BE2C (cell line): ENCODE results near the gene TAF1D.
"Not testable (repeated sequence)": the region's sequence is repeated elsewhere in the genome, so short reads cannot be mapped to it uniquely, and the experiment has no call there.

ENCODE experiments used
- DNase-seq: peaks from one replicate; pipeline ENCODE4 v3.0.0-alpha.2; 2020
- H3K27me3 ChIP-seq: fragments of 250-450 bp; sonication (Bioruptor Pico); 2 replicates; pipeline ENCODE4 v1.5.1; 2020; ENCODE audit warnings: mild to moderate bottlenecking
- H3K36me3 ChIP-seq: fragments of 250-450 bp; sonication (Bioruptor Pico); 2 replicates; pipeline ENCODE4 v1.5.1; 2020; ENCODE audit warnings: mild to moderate bottlenecking
- H3K4me1 ChIP-seq: fragments of 250-450 bp; sonication (Bioruptor Pico); 2 replicates; pipeline ENCODE4 v1.5.1; 2020
- H3K4me3 ChIP-seq: 2 replicates; pipeline ENCODE4 v1.5.1; 2011; ENCODE audit warnings: low read depth, low read length
- H3K9me3 ChIP-seq: fragments of 250-450 bp; sonication (Bioruptor Pico); 2 replicates; pipeline ENCODE4 v1.5.1; 2020
- TF ChIP-seq, protein P1 (sequence below): IDR thresholded peaks from 2 replicates; pipeline ENCODE4 v1.5.1; 2012; ENCODE audit warnings: mild to moderate bottlenecking, low read depth, low read length

TAF1D gene

DNA sequence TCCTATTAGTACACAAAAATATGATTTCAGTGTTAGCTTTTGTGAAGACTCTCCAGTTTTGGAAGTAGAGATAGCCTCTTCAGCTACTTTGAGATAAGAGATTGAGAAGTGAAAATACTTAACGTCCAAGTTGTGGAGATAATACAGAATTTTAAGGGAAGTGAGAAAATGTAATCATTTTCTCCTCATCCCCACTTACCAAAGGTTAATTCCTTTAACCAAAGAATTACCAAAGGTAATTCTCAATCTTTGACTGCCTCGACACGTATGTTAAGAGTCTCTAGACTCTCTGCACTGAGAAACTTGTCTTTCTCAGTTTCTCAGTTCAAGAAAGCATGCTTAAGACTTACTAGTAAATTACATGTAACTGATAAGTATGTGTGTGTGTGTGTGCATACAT, 15.5 kb upstream of the TAF1D start:
- Histone ChIP-seq H3K27me3 (no peaks in the 10 kb centered on the region), H3K36me3 (peaks cover 11% of the 10 kb centered on the region), H3K4me3 (no peak overlapping the region), H3K4me1 (no peaks in the 10 kb centered on the region), H3K9me3 (no peaks in the 10 kb centered on the region)
- TF ChIP-seq, protein P1, sequence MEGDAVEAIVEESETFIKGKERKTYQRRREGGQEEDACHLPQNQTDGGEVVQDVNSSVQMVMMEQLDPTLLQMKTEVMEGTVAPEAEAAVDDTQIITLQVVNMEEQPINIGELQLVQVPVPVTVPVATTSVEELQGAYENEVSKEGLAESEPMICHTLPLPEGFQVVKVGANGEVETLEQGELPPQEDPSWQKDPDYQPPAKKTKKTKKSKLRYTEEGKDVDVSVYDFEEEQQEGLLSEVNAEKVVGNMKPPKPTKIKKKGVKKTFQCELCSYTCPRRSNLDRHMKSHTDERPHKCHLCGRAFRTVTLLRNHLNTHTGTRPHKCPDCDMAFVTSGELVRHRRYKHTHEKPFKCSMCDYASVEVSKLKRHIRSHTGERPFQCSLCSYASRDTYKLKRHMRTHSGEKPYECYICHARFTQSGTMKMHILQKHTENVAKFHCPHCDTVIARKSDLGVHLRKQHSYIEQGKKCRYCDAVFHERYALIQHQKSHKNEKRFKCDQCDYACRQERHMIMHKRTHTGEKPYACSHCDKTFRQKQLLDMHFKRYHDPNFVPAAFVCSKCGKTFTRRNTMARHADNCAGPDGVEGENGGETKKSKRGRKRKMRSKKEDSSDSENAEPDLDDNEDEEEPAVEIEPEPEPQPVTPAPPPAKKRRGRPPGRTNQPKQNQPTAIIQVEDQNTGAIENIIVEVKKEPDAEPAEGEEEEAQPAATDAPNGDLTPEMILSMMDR = no peak
- no peak for DNase-seq

DNA sequence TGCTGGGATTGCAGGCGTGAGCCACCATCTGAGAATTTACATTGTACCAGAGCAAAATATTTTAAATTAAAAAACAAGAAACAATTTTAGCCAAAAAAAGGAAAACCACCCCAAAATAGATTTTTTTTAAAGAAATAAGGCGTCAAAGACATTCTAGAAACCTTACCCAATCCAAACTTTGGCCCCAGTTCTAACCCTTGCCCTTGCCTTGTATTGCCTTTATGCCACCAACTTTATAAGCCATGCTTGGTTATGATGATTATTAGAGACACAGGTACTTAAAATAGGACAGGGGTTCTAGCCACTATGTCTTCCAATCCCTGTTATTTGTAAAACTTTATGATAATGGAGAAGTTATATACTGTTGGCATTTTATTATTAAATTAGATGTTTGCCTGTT, 11.9 kb upstream of the TAF1D start:
- Histone ChIP-seq H3K4me1 (no peaks in the 10 kb centered on the region), H3K27me3 (no peaks in the 10 kb centered on the region), H3K36me3 (peaks cover 3% of the 10 kb centered on the region), H3K9me3 (no peaks in the 10 kb centered on the region), H3K4me3 (no peak overlapping the region)
- DNase-seq = no peak
- TF ChIP-seq, protein P1 = no peak

DNA sequence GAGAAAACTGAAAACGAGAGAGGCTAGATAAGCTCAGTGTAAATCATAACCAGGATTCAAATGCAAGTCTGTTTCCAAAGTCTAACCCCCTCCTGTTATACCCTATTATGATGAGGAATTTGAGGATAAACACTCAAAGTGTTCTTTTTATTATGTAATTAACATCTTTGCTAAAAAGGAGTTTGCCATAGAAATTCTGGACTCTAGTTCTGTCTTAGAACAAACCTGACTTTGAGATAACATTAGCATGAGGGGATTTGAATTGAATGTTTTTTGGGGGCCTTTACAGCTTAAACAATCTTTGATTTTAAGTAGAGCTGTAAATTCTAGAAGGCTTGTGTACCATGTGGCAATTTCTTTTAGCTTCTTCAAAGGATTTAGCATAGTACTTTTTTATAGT, 9.7 kb upstream of the TAF1D start:
- H3K9me3 ChIP-seq = no peaks in the 10 kb centered on the region
- DNase-seq = no peak
- no peak overlapping the region for H3K4me3 ChIP-seq
- TF ChIP-seq, protein P1 = no peak
- peaks cover 3% of the 10 kb centered on the region; the same call in 1 of the 2 replicates for H3K36me3 ChIP-seq
- H3K27me3 ChIP-seq = no peaks in the 10 kb centered on the region
- no peaks in the 10 kb centered on the region for H3K4me1 ChIP-seq

DNA sequence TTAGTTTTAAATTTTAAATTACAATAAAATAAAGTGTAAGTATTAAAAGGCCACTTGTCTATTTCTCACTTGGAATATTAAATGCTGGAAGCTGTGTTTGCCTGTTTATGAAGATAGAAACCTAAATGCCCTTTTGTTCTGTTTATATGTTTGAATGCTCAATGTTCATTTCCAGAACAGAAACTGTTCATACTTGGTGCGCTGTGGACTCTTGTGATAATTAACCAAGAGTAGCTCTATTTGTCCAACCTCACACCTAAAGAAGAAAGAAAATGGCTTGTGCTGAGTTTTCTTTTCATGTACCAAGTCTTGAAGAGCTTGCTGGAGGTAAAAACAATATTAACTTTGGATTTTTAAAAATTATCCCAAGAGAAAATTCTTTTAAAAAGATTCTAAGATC, 5.8 kb upstream of the TAF1D start:
- Histone ChIP-seq H3K27me3 (no peaks in the 10 kb centered on the region), H3K4me1 (no peaks in the 10 kb centered on the region), H3K4me3 (no peak overlapping the region), H3K36me3 (no peaks in the 10 kb centered on the region), H3K9me3 (no peaks in the 10 kb centered on the region)
- TF ChIP-seq, protein P1 = no peak
- no peak for DNase-seq

DNA sequence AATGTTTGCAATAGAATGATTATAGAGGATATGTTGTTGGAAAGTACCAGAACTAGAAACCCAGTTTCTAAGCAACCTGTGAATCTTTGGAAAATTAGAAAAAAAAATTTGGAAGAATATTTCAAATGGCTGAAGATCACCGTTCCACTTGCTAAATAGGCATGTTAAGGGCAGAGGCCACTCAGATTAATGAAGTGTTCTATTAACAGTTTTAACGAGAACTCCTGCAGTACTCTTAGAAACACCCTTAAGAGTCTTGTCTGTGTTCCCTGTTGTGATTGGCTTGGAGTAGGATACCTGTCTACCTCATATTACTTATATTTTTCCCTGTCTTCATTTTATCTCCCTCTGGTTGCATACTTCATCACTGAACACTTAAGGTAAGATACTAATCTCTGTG, 4.8 kb upstream of the TAF1D start:
- Histone ChIP-seq H3K4me3 (no peak overlapping the region), H3K9me3 (no peaks in the 10 kb centered on the region), H3K27me3 (no peaks in the 10 kb centered on the region), H3K4me1 (no peaks in the 10 kb centered on the region), H3K36me3 (peaks cover under 1% of the 10 kb centered on the region)
- no peak for DNase-seq
- TF ChIP-seq, protein P1 = no peak

DNA sequence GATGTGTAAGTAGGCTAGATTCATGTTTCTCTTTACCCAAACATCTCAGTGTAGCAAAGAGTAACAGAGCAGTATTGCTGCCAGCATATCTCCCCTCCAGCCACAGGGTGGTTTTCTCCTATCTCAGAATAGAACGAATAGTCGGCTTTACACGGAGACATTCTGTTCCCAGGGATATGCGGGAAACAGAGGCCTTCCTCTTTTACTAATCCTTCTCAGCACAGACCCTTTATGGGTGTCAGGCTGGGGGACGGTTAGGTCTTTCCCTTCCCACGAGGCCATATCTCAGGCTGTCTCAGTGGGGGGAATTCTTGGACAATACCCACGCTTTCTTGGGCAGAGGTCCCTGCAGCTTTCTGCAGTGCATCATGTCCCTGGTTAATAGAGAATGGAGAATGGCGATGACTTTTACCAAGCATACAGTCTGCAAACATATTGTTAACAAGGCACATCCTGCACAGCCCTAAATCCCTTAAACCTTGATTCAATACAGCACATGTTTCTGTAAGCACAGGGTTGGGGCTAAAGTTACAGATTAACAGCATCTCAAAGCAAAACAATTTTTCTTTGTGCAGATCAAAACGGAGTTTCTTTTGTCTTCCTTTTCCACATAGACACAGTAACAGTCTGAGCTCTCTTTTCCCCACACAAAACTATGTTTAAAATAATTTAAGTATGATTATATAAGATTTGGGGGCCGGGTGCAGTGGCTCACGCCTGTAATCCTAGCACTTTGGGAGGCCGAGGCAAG, 3.9 kb upstream of the TAF1D start:
- H3K4me1 ChIP-seq, H3K4me3 ChIP-seq, H3K9me3 ChIP-seq, H3K36me3 ChIP-seq, DNase-seq, H3K27me3 ChIP-seq: not testable (repeated sequence)
